AG04450 (cell line): ENCODE results near the gene POLDIP3. TPM values are rescaled to one million over a fixed set of nuclear protein-coding genes. Genes with fewer than 3 reads are reported as not detected.
A peak's percentile ranks its signal among the peaks of the same experiment; 100 is the strongest.

ENCODE experiments used
- CTCF ChIA-PET: fragments of 300-600, 350-600 bp; formaldehyde crosslinking; extraction: SDS; loops from one replicate; lab custom pipeline; 2022; ENCODE audit warnings: antibody characterized with exemption, inconsistent platforms; lab: Charles Lee
- POLR2A ChIA-PET: fragments of 350-600 bp; formaldehyde crosslinking; extraction: SDS; loops from one replicate; lab custom pipeline; 2021; ENCODE audit warnings: antibody characterized with exemption, inconsistent platforms; lab: Yijun Ruan, JAX
- DNase-seq: peaks from one replicate; pipeline ENCODE4 v3.0.0-alpha.2; 2011; ENCODE audit warnings: low read depth, low spot score
- H3K27ac ChIP-seq: one replicate; pipeline ENCODE4 v1.5.1; 2012; ENCODE audit warnings: low read depth, low read length, control low read depth
- H3K27me3 ChIP-seq: one replicate; pipeline ENCODE4 v1.6.0; 2012; ENCODE audit warnings: low read length; ENCODE audit not compliant: control insufficient read depth, insufficient read depth
- H3K4me3 ChIP-seq: 2 replicates; pipeline ENCODE4 v1.5.1; 2011; ENCODE audit warnings: mild to moderate bottlenecking, low read depth, low read length, control low read depth
- H3K9me3 ChIP-seq: 2 replicates; pipeline ENCODE4 v1.5.1; 2012; ENCODE audit warnings: low read length; ENCODE audit not compliant: control insufficient read depth, insufficient read depth
- CTCF ChIP-seq: IDR thresholded peaks from 2 replicates; pipeline ENCODE4 v1.5.1; 2011; ENCODE audit warnings: low read depth, low read length, control low read depth, inconsistent platforms
- polyA plus RNA-seq: library from polyadenylated mRNA; depleted of rRNA; stranded (reverse); fragments of >200 nt; gene quantifications from 2 replicates; pipeline ENCODE4 v1.2.3, GENCODE V29; 2011

The POLDIP3 gene
- polyA plus RNA-seq, 1 experiment, result 50.6 TPM

- CTCF ChIA-PET, result no interaction called here
- Histone ChIP-seq H3K9me3 (no peaks in the 10 kb centered on the region; the same call in 1 of the 2 replicates), H3K4me3 (no peak overlapping the region), H3K27ac (peak overlapping the region; percentile 47), H3K27me3 (no peaks in the 10 kb centered on the region)
- DNase-seq, result no peak
- POLR2A ChIA-PET, result interaction anchor here (0.6 kb wide), 1 partner anchor 455 kb away, joined by 3 read pairs; no protein-coding TSS in a partner anchor
- TF ChIP-seq CTCF, result no peak
Observed at GRCh38 chr22:42645341-42645937, 30.8 kb upstream of the POLDIP3 start.

- Histone ChIP-seq H3K27me3 (no peaks in the 10 kb centered on the region), H3K4me3 (peak overlapping the region; percentile 7; the same call in 1 of the 2 replicates), H3K9me3 (no peaks in the 10 kb centered on the region; the same call in 1 of the 2 replicates), H3K27ac (peak overlapping the region; percentile 47)
- no peak for DNase-seq
- POLR2A ChIA-PET, result interaction anchor here (0.6 to 0.9 kb wide), 2 partner anchors 29 to 456 kb away, joined by 3 read pairs; no protein-coding TSS in a partner anchor
- CTCF ChIA-PET, result interaction anchor here (1.4 to 1.6 kb wide), 2 partner anchors 23 to 175 kb away, joined by 4 read pairs; no protein-coding TSS in a partner anchor
- TF ChIP-seq CTCF, result no peak
Observed at GRCh38 chr22:42644422-42645340, 30.0 kb upstream of the POLDIP3 start.

- POLR2A ChIA-PET, result interaction anchor here (0.9 kb wide), 1 partner anchor 28 kb away, joined by 3 read pairs; no protein-coding TSS in a partner anchor
- H3K27me3 ChIP-seq, result no peaks in the 10 kb centered on the region
- CTCF ChIA-PET, result interaction anchor here (1.4 to 1.6 kb wide), 2 partner anchors 22 to 176 kb away, joined by 4 read pairs; no protein-coding TSS in a partner anchor
- DNase-seq, result no peak
- no peak overlapping the region for H3K27ac ChIP-seq
- H3K9me3 ChIP-seq, result no peaks in the 10 kb centered on the region; the same call in 1 of the 2 replicates
- no peak overlapping the region for H3K4me3 ChIP-seq
- TF ChIP-seq CTCF, result no peak
Observed at GRCh38 chr22:42643634-42644421, 29.1 kb upstream of the POLDIP3 start.

GRCh38 chr22:42642806-42643633 is 28.3 kb upstream of the POLDIP3 start:
- no peaks in the 10 kb centered on the region; the same call in 1 of the 2 replicates for H3K9me3 ChIP-seq
- no peak overlapping the region for H3K27ac ChIP-seq
- no peak for TF ChIP-seq CTCF
- H3K4me3 ChIP-seq, result no peak overlapping the region
- ChIA-PET POLR2A (no interaction called here), CTCF (interaction anchor here (1.4 kb wide), 1 partner anchor 177 kb away, joined by 4 read pairs; no protein-coding TSS in a partner anchor)
- H3K27me3 ChIP-seq, result no peaks in the 10 kb centered on the region
- DNase-seq, result no peak
